Thoracic aorta (tissue), 2 donors: Measurements from ENCODE around the gene INSR. TPM values are rescaled to one million over a fixed set of nuclear protein-coding genes. Genes with fewer than 3 reads are reported as not detected.

Experiments used
- ATAC-seq: fragments of 150-250 bp; one replicate; pipeline ENCODE4 v1.8.0; 2017; ENCODE audit warnings: low read depth; ENCODE audit not compliant: insufficient number of reproducible peaks, low FRiP score
- DNase-seq: peaks from one replicate; pipeline ENCODE4 v3.0.0-alpha.2; 2020; ENCODE audit warnings: low spot score
- H3K27ac ChIP-seq, 2 donors: fragments of 200-600 bp; sonication (generic); 1 replicate in 1 of 2; 2 replicates in 1 of 2; pipeline ENCODE4 v1.5.1; 2016; ENCODE audit warnings: mild to moderate bottlenecking in 2 of 2, moderate library complexity in 2 of 2
- H3K27me3 ChIP-seq: fragments of 200-600 bp; sonication (generic); replicated peaks from 2 replicates; pipeline ENCODE4 v1.6.0; 2016; ENCODE audit warnings: mild to moderate bottlenecking; ENCODE audit not compliant: insufficient read depth
- H3K36me3 ChIP-seq: fragments of 200-600 bp; sonication (generic); one replicate; pipeline ENCODE4 v1.5.1; 2016
- H3K4me1 ChIP-seq, 2 donors: fragments of 200-600 bp; sonication (generic); 1 replicate in 1 of 2; 2 replicates in 1 of 2; pipeline versions ENCODE4 v1.5.1 to v1.6.0; 2016; ENCODE audit warnings: low read depth in 2 of 2, mild to moderate bottlenecking in 1 of 2; ENCODE audit not compliant: control insufficient read depth in 1 of 2
- H3K4me3 ChIP-seq: fragments of 200-600 bp; sonication (generic); 2 replicates; pipeline ENCODE4 v1.5.1; 2016; ENCODE audit warnings: mild to moderate bottlenecking
- H3K9me3 ChIP-seq: fragments of 200-600 bp; sonication (generic); 2 replicates; pipeline ENCODE4 v1.5.1; 2016
- CTCF ChIP-seq: fragments of 200-600 bp; sonication (generic); IDR thresholded peaks from one replicate; pipeline ENCODE4 v1.5.1; 2019; ENCODE audit warnings: antibody characterized with exemption
- total RNA-seq, 2 donors: library from RNA; depleted of rRNA; stranded (reverse); fragments of >200 nt; gene quantifications; one replicate each; pipeline versions ENCODE4 v1.1.0 to v1.2.3, GENCODE V29; 2016

The INSR gene
- total RNA-seq, 2 donors from 2014 or later = 102 to 116 TPM

GRCh38 chr19:7295912-7296536 is 1.8 kb upstream of the INSR start:
- TF ChIP-seq CTCF = no peak

GRCh38 chr19:7294558-7295212 is 471 bp upstream of the INSR start:
- no peaks in the 10 kb centered on the region for H3K27me3 ChIP-seq
- peak overlapping the region; percentile 56 to 94 for H3K27ac ChIP-seq
- ATAC-seq = peak; percentile 39
- H3K36me3 ChIP-seq = no peaks in the 10 kb centered on the region
- peak; percentile 23 for DNase-seq
- H3K9me3 ChIP-seq = no peaks in the 10 kb centered on the region
- peaks cover 5 to 24% of the 10 kb centered on the region in 2 donors for H3K4me1 ChIP-seq
- peak overlapping the region; percentile 96 for H3K4me3 ChIP-seq
- peak; percentile 55 for TF ChIP-seq CTCF

More at GRCh38 chr19:7295912-7296536, 1.8 kb upstream of the INSR start:
- H3K4me1 ChIP-seq = peaks cover 5 to 15% of the 10 kb centered on the region in 2 donors
- no peak overlapping the region for H3K4me3 ChIP-seq
- no peaks in the 10 kb centered on the region for H3K36me3 ChIP-seq
- H3K27ac ChIP-seq = no peak overlapping the region
- no peaks in the 10 kb centered on the region for H3K27me3 ChIP-seq
- ATAC-seq (no peak), DNase-seq (no peak)
- no peaks in the 10 kb centered on the region for H3K9me3 ChIP-seq

- H3K27me3 ChIP-seq = no peaks in the 10 kb centered on the region
- peak overlapping the region; percentile 96 for H3K4me3 ChIP-seq
- H3K27ac ChIP-seq = peak overlapping the region; percentile 93 to 94
- H3K4me1 ChIP-seq = peaks cover 9 to 24% of the 10 kb centered on the region in 2 donors
- DNase-seq (no peak), ATAC-seq (no peak)
- no peaks in the 10 kb centered on the region for H3K36me3 ChIP-seq
- no peaks in the 10 kb centered on the region for H3K9me3 ChIP-seq
- TF ChIP-seq CTCF = no peak
Measured at GRCh38 chr19:7292950-7293761, 1.1 kb downstream of the INSR start.

GRCh38 chr19:7292352-7292949 is 1.8 kb downstream of the INSR start:
- H3K4me1 ChIP-seq = peaks cover 9 to 24% of the 10 kb centered on the region in 2 donors
- H3K27ac ChIP-seq = peak overlapping the region; percentile 93 to 94
- ATAC-seq (no peak), DNase-seq (no peak)
- no peaks in the 10 kb centered on the region for H3K27me3 ChIP-seq
- no peak for TF ChIP-seq CTCF
- H3K36me3 ChIP-seq = no peaks in the 10 kb centered on the region
- H3K4me3 ChIP-seq = peak overlapping the region; percentile 96
- H3K9me3 ChIP-seq = no peaks in the 10 kb centered on the region
